ENCODE measurements around the gene FBXO21.

Gene FBXO21

DNA sequence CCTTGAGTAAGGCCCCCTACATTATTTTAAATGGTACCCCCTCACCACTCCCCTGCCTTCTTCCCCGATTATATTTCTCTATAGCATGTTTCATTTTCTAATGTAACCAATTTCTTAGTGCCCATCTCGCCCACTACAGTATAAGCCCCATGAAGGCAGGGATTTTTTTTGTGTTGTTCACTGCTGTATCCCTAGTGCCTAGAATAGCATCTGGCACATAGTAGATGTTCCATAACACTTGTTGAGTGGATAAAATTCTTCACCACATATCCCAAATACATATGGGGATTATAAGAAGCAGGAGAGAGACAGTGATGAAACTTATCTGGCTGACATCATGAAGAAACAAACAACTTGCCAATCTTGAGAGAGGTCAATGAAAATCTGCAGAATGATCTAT is 11.5 kb downstream of the FBXO21 start:
- no peak for DNase-seq (ENCODE audit: low read depth)
- H3K4me3 ChIP-seq (ENCODE audit: control insufficient read depth, low read depth, low read length): no peak overlapping the region
- TF ChIP-seq, protein P1, sequence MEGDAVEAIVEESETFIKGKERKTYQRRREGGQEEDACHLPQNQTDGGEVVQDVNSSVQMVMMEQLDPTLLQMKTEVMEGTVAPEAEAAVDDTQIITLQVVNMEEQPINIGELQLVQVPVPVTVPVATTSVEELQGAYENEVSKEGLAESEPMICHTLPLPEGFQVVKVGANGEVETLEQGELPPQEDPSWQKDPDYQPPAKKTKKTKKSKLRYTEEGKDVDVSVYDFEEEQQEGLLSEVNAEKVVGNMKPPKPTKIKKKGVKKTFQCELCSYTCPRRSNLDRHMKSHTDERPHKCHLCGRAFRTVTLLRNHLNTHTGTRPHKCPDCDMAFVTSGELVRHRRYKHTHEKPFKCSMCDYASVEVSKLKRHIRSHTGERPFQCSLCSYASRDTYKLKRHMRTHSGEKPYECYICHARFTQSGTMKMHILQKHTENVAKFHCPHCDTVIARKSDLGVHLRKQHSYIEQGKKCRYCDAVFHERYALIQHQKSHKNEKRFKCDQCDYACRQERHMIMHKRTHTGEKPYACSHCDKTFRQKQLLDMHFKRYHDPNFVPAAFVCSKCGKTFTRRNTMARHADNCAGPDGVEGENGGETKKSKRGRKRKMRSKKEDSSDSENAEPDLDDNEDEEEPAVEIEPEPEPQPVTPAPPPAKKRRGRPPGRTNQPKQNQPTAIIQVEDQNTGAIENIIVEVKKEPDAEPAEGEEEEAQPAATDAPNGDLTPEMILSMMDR (conservative IDR thresholded peaks at IDR 0.05; ENCODE audit: control insufficient read depth, insufficient read depth, low read depth, low read length): no peak

DNA sequence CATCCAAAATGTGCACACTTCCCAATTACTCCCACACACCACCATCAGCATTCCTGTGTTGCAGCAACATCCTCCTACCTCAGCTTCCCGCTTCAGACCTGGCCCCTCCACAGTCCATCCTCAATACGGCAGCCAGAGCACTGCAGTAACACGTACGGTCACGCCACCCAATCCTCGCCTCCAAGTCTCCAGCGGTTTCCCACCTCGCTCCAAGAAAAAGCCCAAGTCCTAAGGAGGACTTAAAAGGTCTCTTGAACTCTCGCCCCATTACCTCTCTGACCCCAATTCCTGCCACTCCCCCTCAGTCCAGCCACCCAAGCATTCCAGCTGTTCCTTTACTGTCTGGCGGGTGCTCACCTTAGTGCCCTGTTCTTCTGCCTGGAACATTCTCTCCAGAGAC is 12.0 kb downstream of the FBXO21 start:
- no peak overlapping the region for H3K4me3 ChIP-seq (ENCODE audit: control insufficient read depth, low read depth, low read length)
- DNase-seq (ENCODE audit: low read depth): no peak
- TF ChIP-seq, protein P1 (conservative IDR thresholded peaks at IDR 0.05; ENCODE audit: control insufficient read depth, insufficient read depth, low read depth, low read length): no peak

DNA sequence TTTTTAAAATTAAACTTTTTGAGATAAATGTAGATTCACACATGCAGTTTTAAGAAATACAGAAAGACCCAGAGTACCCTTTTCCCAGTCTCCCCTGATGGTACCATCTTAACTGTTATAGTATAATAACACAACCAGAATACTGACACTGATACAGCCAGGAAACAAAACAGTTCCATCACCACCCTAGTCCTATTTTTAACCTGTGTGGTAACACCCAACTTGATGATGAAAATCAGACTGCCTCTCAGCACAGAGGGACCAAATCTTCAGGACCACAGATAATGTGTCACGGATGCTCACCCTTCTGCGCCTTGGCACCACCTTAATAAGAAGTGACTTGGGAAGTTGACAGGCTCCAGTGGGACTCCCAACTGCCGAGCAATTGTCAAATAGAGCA is 18.1 kb downstream of the FBXO21 start:
- no peak for DNase-seq (ENCODE audit: low read depth)
- H3K4me3 ChIP-seq (ENCODE audit: control insufficient read depth, low read depth, low read length): no peak overlapping the region
- TF ChIP-seq, protein P1 (conservative IDR thresholded peaks at IDR 0.05; ENCODE audit: control insufficient read depth, insufficient read depth, low read depth, low read length): no peak

GRCh38 chr12:117171499-117172162 is 18.6 kb downstream of the FBXO21 start:
- H3K4me3 ChIP-seq (ENCODE audit: control insufficient read depth, low read depth, low read length): no peak overlapping the region
- DNase-seq (ENCODE audit: low read depth): no peak
- TF ChIP-seq, protein P1 (conservative IDR thresholded peaks at IDR 0.05; ENCODE audit: control insufficient read depth, insufficient read depth, low read depth, low read length): no peak

GRCh38 chr12:117169548-117169947 is 20.7 kb downstream of the FBXO21 start:
- DNase-seq (ENCODE audit: low read depth): no peak
- TF ChIP-seq, protein P1 (conservative IDR thresholded peaks at IDR 0.05; ENCODE audit: control insufficient read depth, insufficient read depth, low read depth, low read length): no peak
- H3K4me3 ChIP-seq (ENCODE audit: control insufficient read depth, low read depth, low read length): no peak overlapping the region

- no peak for DNase-seq (ENCODE audit: low read depth)
- TF ChIP-seq, protein P1 (conservative IDR thresholded peaks at IDR 0.05; ENCODE audit: control insufficient read depth, insufficient read depth, low read depth, low read length): no peak
- H3K4me3 ChIP-seq (ENCODE audit: control insufficient read depth, low read depth, low read length): no peak overlapping the region
These were observed 21.3 kb downstream of the FBXO21 start for GRCh38 chr12:117168976-117169375.

- DNase-seq (ENCODE audit: low read depth): no peak
- TF ChIP-seq, protein P1 (conservative IDR thresholded peaks at IDR 0.05; ENCODE audit: control insufficient read depth, insufficient read depth, low read depth, low read length): no peak
- no peak overlapping the region for H3K4me3 ChIP-seq (ENCODE audit: control insufficient read depth, low read depth, low read length)
These were observed 22.5 kb downstream of the FBXO21 start for GRCh38 chr12:117167769-117168168.

Data from fibroblast of mammary gland (primary cell).